ENCODE measurements around the gene LARGE1.

The LARGE1 gene

DNA sequence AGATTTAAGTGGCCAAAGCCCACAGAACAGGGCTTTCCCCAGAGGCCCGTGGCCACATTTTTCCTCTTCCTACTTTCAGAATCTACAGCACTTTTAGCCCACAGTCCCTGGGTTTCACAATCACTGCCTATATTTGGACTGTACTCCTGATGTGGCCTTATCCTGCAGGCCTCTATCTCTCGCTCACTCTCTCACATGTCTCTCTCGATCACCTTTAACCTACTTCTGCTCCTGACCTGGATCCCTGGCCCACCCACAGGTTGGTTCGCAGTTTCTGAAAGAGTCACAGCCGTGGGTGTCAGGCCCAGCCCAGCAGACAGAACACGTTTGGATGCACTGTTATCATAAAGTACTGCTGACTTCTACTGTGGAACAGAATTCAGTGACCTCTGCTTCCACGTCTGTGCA, 55.5 kb downstream of the LARGE1 start:
- Histone ChIP-seq H2AFZ (ENCODE audit: low read depth, low read length) (no peak overlapping the region), H3K9me3 (ENCODE audit: insufficient read depth, low read length, severe bottlenecking) (peaks cover 2% of the 10 kb centered on the region), H3K4me3 (ENCODE audit: low read depth in 1 of 2, low read length in 2 of 2) (no peak overlapping the region), H3K4me2 (ENCODE audit: insufficient read depth, low read length) (no peak overlapping the region), H3K27ac (ENCODE audit: low read length) (no peak overlapping the region), H3K4me1 (ENCODE audit: insufficient read depth, low read length) (no peaks in the 10 kb centered on the region), H3K79me2 (ENCODE audit: insufficient read depth, low read length) (no peaks in the 10 kb centered on the region), H3K27me3 (ENCODE audit: insufficient read depth, low read length, poor library complexity) (no peaks in the 10 kb centered on the region), H4K20me1 (ENCODE audit: insufficient read depth, low read length) (no peaks in the 10 kb centered on the region), H3K9ac (ENCODE audit: low read depth, low read length) (no peak overlapping the region), H3K36me3 (ENCODE audit: insufficient read depth, low read length) (no peaks in the 10 kb centered on the region)
- ATAC-seq (ENCODE audit: insufficient read depth, low read depth) (no peak), DNase-seq (no peak)
- no peak for TF ChIP-seq EZH2 (IDR thresholded peaks at IDR 0.05; ENCODE audit: borderline replicate concordance, low read depth, low read length, severe bottlenecking)
- TF ChIP-seq, protein P1, sequence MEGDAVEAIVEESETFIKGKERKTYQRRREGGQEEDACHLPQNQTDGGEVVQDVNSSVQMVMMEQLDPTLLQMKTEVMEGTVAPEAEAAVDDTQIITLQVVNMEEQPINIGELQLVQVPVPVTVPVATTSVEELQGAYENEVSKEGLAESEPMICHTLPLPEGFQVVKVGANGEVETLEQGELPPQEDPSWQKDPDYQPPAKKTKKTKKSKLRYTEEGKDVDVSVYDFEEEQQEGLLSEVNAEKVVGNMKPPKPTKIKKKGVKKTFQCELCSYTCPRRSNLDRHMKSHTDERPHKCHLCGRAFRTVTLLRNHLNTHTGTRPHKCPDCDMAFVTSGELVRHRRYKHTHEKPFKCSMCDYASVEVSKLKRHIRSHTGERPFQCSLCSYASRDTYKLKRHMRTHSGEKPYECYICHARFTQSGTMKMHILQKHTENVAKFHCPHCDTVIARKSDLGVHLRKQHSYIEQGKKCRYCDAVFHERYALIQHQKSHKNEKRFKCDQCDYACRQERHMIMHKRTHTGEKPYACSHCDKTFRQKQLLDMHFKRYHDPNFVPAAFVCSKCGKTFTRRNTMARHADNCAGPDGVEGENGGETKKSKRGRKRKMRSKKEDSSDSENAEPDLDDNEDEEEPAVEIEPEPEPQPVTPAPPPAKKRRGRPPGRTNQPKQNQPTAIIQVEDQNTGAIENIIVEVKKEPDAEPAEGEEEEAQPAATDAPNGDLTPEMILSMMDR (IDR thresholded peaks at IDR 0.05; ENCODE audit: borderline replicate concordance, extremely low read depth, low read length, poor library complexity, severe bottlenecking), result no peak

DNA sequence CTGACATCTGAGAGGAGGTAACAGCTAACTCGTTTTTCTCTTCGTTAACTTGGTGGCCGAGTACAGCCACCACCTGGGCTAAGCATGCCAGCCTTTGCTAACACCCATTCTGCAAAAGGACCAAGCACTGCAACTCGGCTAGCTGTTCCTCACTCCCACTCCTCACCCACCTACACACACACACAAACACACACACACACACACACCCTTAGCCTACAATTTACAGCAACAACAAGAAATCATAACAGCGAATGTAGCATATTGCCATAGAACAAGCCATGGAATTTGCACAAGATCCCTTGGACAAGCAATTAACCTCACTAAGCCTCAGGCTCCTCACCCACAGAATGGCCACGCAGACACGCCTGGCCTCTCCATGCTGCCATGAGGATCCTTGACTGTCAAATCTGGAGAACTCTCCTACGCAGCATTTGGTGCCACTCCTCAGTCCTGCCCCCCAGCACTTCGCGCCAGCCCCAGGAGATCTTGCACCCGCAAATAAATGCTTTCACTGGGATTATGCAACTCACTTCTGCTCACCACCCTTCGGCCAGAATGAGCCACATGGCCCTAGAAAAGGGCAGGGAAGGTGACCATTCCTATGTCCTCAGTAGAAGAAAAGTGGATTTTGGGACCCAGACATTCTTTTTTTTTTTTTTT, 58.9 kb downstream of the LARGE1 start:
- Histone ChIP-seq H4K20me1 (ENCODE audit: insufficient read depth, low read length) (no peaks in the 10 kb centered on the region), H3K9ac (ENCODE audit: low read depth, low read length) (no peak overlapping the region), H3K27me3 (ENCODE audit: insufficient read depth, low read length, poor library complexity) (no peaks in the 10 kb centered on the region), H3K27ac (ENCODE audit: low read length) (no peak overlapping the region), H3K36me3 (ENCODE audit: insufficient read depth, low read length) (no peaks in the 10 kb centered on the region), H3K9me3 (ENCODE audit: insufficient read depth, low read length, severe bottlenecking) (peaks cover 4% of the 10 kb centered on the region), H3K4me3 (ENCODE audit: low read depth in 1 of 2, low read length in 2 of 2) (no peak overlapping the region), H3K79me2 (ENCODE audit: insufficient read depth, low read length) (no peaks in the 10 kb centered on the region), H3K4me2 (ENCODE audit: insufficient read depth, low read length) (no peak overlapping the region), H3K4me1 (ENCODE audit: insufficient read depth, low read length) (no peaks in the 10 kb centered on the region), H2AFZ (ENCODE audit: low read depth, low read length) (no peak overlapping the region)
- TF ChIP-seq, protein P1 (IDR thresholded peaks at IDR 0.05; ENCODE audit: borderline replicate concordance, extremely low read depth, low read length, poor library complexity, severe bottlenecking), result no peak
- TF ChIP-seq EZH2 (IDR thresholded peaks at IDR 0.05; ENCODE audit: borderline replicate concordance, low read depth, low read length, severe bottlenecking), result no peak
- no peak for ATAC-seq (ENCODE audit: insufficient read depth, low read depth)
- DNase-seq, result no peak

DNA sequence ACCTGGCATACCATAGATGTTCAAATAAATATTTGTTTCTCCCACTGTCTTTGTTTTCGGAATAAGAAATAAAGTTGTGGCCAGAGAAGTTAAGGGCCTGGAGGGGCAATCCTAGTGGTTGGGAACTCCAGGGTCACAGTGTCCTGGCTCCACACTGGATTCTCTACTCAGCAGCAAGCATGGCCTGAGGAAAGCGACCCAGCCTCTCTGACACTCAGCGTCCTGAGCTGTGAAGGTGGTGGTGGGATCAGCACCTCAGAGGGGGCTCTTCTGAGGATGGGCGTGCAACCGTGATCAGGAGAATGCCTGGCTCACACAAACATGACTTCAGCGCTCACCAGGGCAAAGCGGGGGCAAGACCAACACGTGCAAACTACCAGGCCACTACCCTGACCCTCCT, 59.9 kb downstream of the LARGE1 start:
- DNase-seq (no peak), ATAC-seq (ENCODE audit: insufficient read depth, low read depth) (no peak)
- Histone ChIP-seq H3K4me2 (ENCODE audit: insufficient read depth, low read length) (no peak overlapping the region), H3K36me3 (ENCODE audit: insufficient read depth, low read length) (no peaks in the 10 kb centered on the region), H3K27ac (ENCODE audit: low read length) (no peak overlapping the region), H3K4me3 (ENCODE audit: low read depth in 1 of 2, low read length in 2 of 2) (no peak overlapping the region), H3K9me3 (ENCODE audit: insufficient read depth, low read length, severe bottlenecking) (peaks cover 4% of the 10 kb centered on the region), H4K20me1 (ENCODE audit: insufficient read depth, low read length) (no peaks in the 10 kb centered on the region), H2AFZ (ENCODE audit: low read depth, low read length) (no peak overlapping the region), H3K9ac (ENCODE audit: low read depth, low read length) (no peak overlapping the region), H3K27me3 (ENCODE audit: insufficient read depth, low read length, poor library complexity) (no peaks in the 10 kb centered on the region), H3K4me1 (ENCODE audit: insufficient read depth, low read length) (no peaks in the 10 kb centered on the region), H3K79me2 (ENCODE audit: insufficient read depth, low read length) (no peaks in the 10 kb centered on the region)
- TF ChIP-seq, protein P1 (IDR thresholded peaks at IDR 0.05; ENCODE audit: borderline replicate concordance, extremely low read depth, low read length, poor library complexity, severe bottlenecking), result no peak
- no peak for TF ChIP-seq EZH2 (IDR thresholded peaks at IDR 0.05; ENCODE audit: borderline replicate concordance, low read depth, low read length, severe bottlenecking)

All from DND-41 (cell line).